Pancreas (tissue), 10 donors: ENCODE results near the gene MTFP1. TPM values are rescaled to one million over a fixed set of nuclear protein-coding genes. Genes with fewer than 3 reads are reported as not detected.

Experiments used
- ATAC-seq, 4 donors: fragments of 200-7000 bp; cut with Tn5 transposase; one replicate each; pipeline versions ENCODE4 v1.8.0 to v1.9.1; 2020; ENCODE audit warnings: mild to moderate bottlenecking in 4 of 4, moderate library complexity in 4 of 4
- DNase-seq, 6 donors: peaks; one replicate each; pipeline ENCODE4 v3.0.0-alpha.2; 2020
- FAIRE-seq: peaks from 2 replicates; lab custom pipeline; 2012; peaks lifted over from hg19 to GRCh38; lab: Jason Lieb, UNC
- H3K27ac ChIP-seq, 4 donors: fragments of 200-600 bp; sonication (generic); 1 replicate in 3 of 4; 2 replicates in 1 of 4; pipeline versions ENCODE4 v1.5.0 to v1.8.0; 2020
- H3K27me3 ChIP-seq, 4 donors: fragments of 200-600 bp; one replicate each; pipeline ENCODE4 v1.8.0; 2021
- H3K36me3 ChIP-seq, 3 donors: fragments of 200-600 bp; sonication (generic) in 1 of 3; one replicate each; pipeline versions ENCODE4 v1.5.0 to v1.8.0; 2020 to 2021
- H3K4me1 ChIP-seq, 3 donors: fragments of 200-600 bp; one replicate each; pipeline ENCODE4 v1.8.0; 2021
- H3K4me3 ChIP-seq, 4 donors: fragments of 200-600 bp; sonication (generic) in 2 of 4; one replicate each; pipeline versions ENCODE4 v1.5.0 to v1.8.0; 2020 to 2021
- H3K9me3 ChIP-seq, 4 donors: fragments of 200-600 bp; one replicate each; pipeline ENCODE4 v1.8.0; 2021
- WGBS, 2 donors: extraction: QIAGEN DNeasy Blood & Tissue Kit; methylation state at CpG; one replicate each; pipeline ENCODE4 v1.1.7; 2013; 5-methylcytosine and 5-hydroxymethylcytosine counted together
- intact Hi-C, 3 donors: fragments of 100-400 bp; cut with DNase I; formaldehyde crosslinking; loops; one replicate each; pipeline versions ENCODE4 v1.11.1 to v1.14.2; 2022
- polyA plus RNA-seq, 2 donors: library from polyadenylated mRNA; stranded (reverse); fragments of 200-250 nt; gene quantifications; one replicate each; pipeline ENCODE4 v1.2.3, GENCODE V29; 2013
- total RNA-seq, 6 donors: library from RNA; stranded (reverse); fragmentation: NEBNext Ultra II Directional in 4 of 6; extraction: Animal tissue kit (Norgen Biotek cat#: 25700) in 4 of 6; gene quantifications; one replicate each; pipeline versions ENCODE4 v1.2.1 to v1.2.4, GENCODE V29; 2021 to 2023
- TF ChIP-seq, protein P1 (sequence below), 4 donors: fragments of 200-600 bp; sonication (generic) in 3 of 4; IDR thresholded peaks; one replicate each; pipeline versions ENCODE4 v1.5.0 to v1.8.0; 2021; ENCODE audit warnings: antibody characterized with exemption in 4 of 4
- donor health status: healthy with polysubstance abuse.
- donor health status: DM: no; HTN: no; CAD: no; lungs with moderate emphysema.
- donor health status: DM: no; HTN: no; CAD: no.
- donor health status: control.
- donor health status: control.
- donor health status: Bipolar disorder and iron deficiency.
- donor health status: DM: yes; HTN: yes; CAD: no.
- donor health status: DM: no; HTN: no; CAD: no.
- donor health status: DM: no; HTN: no; CAD: no.
- donor health status: DM: yes; HTN: yes; CAD: no.

The MTFP1 gene
- total and polyA plus RNA-seq, 8 donors = 3.2 to 15.7 (median 8.6) TPM

DNA sequence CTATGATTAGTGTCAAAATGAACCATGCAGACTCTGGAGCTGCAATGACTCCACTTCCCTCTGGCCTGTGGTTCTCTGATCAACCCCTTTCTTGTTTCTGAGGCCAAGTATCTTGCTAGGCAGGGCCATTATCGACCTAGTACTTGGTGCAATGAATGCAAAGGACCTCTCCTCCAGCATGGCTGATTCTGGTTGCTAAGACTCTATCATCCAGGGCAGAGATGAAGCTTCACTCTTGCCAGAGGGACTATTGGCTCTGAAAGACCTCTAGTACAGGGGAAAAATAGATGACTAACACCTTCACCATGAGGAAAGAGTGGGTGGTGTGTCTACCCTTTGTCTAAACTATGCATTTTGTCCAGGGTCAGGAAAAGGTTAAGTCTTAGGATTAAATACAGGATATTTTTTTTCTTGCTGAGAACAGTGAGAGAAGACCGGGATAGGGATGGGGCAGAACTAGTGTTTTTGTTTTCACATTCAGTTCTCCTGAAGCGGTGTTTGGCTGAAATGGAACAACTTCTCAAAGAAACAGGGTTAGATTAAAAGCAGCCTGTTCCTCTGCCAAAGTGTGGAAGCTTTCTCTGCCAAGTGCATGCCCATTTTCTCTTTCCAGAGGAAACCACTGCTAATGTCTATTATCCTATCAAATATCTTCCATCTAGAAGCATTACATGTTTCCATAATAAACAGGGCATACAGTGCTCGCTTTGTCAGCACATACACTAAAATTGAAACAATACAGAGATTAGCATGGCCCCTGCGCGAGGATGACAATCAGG, 5.0 kb upstream of the MTFP1 start:
- FAIRE-seq (no peak), ATAC-seq (no peak), DNase-seq (no peak)
- 71 to 77% methylated on average over 6 of the region's 6 CpGs for WGBS, 2 donors
- TF ChIP-seq, protein P1, sequence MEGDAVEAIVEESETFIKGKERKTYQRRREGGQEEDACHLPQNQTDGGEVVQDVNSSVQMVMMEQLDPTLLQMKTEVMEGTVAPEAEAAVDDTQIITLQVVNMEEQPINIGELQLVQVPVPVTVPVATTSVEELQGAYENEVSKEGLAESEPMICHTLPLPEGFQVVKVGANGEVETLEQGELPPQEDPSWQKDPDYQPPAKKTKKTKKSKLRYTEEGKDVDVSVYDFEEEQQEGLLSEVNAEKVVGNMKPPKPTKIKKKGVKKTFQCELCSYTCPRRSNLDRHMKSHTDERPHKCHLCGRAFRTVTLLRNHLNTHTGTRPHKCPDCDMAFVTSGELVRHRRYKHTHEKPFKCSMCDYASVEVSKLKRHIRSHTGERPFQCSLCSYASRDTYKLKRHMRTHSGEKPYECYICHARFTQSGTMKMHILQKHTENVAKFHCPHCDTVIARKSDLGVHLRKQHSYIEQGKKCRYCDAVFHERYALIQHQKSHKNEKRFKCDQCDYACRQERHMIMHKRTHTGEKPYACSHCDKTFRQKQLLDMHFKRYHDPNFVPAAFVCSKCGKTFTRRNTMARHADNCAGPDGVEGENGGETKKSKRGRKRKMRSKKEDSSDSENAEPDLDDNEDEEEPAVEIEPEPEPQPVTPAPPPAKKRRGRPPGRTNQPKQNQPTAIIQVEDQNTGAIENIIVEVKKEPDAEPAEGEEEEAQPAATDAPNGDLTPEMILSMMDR (IDR thresholded peaks at IDR 0.05) = no peak
- Histone ChIP-seq H3K9me3 (no peaks in the 10 kb centered on the region), H3K27me3 (no peaks in the 10 kb centered on the region), H3K4me1 (peaks cover 15 to 35% (median 24%) of the 10 kb centered on the region in 3 donors), H3K4me3 (no peak overlapping the region), H3K27ac (no peak overlapping the region), H3K36me3 (no peaks in the 10 kb centered on the region)
- intact Hi-C loops = no loop called here

DNA sequence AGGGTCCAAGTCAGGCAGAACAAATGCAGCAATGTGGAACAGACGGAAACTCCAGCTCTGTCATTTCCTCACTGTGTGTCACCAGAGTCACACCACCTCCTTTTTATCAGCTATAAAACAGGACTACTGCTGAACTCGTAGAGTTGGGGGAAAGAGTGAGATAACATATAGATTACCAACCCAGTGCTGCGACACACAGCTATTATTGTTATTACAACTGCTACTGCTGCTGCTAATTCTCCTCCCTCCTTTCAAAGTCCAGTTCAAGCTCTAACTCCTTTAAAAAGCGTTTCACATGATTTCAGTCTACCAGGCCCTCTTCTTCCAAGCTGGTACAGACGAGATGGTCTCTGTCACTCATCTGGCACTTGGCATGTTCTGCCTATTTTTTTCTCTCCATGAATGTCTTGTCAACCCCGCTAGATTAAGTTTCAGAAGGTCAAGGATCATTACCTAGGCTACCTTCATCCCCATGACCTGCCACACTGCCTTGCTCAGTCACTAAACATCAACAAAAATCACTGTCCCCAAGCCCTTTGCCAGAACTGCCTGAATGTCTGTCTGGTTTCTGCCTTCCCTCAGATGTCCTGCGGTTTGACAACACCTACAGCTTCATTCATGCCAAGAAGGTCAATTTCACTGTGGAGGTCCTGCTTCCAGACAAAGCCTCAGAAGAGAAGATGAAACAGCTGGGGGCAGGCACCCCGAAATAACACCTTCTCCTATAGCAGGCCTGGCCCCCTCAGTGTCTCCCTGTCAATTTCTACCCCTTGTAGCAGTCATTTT, 3.7 kb upstream of the MTFP1 start:
- 50 to 58% methylated on average over 8 of the region's 8 CpGs for WGBS, 2 donors
- ATAC-seq = no peak

DNA sequence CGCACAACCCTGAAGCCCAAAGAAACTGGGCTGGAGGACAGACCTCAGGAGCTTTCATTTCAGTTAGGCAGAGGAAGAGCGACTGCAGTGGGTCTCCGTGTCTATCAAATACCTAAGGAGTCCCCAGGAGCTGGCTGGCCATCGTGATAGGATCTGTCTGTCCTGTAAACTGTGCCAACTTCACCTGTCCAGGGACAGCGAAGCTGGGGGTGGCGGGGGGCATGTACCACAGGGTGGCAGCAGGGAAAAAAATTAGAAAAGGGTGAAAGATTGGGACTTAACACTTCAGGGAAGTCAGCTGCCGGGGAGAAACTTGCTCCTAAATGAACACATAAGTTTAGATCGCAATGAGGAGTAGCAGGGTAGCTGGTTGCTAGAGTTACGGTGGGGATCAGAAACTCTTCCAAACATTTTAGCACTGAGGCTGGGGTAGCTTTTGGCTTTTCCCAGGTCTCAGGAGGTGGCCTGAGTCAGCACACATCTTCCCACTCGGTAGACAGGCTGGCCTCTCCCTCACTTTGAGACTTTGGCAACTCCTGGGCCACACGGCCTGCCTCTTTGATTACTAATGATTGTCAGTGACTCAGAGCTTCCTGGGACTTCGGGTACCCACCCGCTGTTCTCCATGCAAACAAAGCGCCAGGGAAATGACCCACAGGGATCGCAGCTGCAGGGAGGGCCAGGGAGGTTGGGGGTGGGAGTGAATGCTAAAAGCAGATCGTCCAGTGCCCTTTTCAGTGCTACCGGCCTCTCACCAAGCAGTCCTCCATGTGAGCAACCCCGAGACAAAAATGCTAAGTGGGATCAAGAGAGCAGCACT, 2.9 kb upstream of the MTFP1 start:
- ATAC-seq (peak; percentile 17 to 51 (median 42)), FAIRE-seq (no peak), DNase-seq (peak; percentile 44 to 84 (median 74))
- Histone ChIP-seq H3K27me3 (no peaks in the 10 kb centered on the region), H3K9me3 (no peaks in the 10 kb centered on the region), H3K4me3 (peak overlapping the region; percentile 57 to 72 (median 64)), H3K27ac (peak overlapping the region; percentile 91 to 98 (median 96)), H3K36me3 (no peaks in the 10 kb centered on the region), H3K4me1 (peaks cover 15 to 37% (median 24%) of the 10 kb centered on the region in 3 donors)
- TF ChIP-seq, protein P1 (IDR thresholded peaks at IDR 0.05) = no peak
- WGBS, 2 donors = 22 to 26% methylated on average over 18 of the region's 18 CpGs
- intact Hi-C loops = no loop called here

More for the DNA sequence above, 3.7 kb upstream of the MTFP1 start:
- no peaks in the 10 kb centered on the region for H3K27me3 ChIP-seq
- peaks cover 15 to 37% (median 24%) of the 10 kb centered on the region in 3 donors for H3K4me1 ChIP-seq
- H3K36me3 ChIP-seq = no peaks in the 10 kb centered on the region
- FAIRE-seq = no peak
- intact Hi-C loops = no loop called here
- no peak for DNase-seq
- peak overlapping the region; percentile 91 to 98 (median 96) for H3K27ac ChIP-seq
- TF ChIP-seq, protein P1 (IDR thresholded peaks at IDR 0.05) = no peak
- peak overlapping the region in 1 of 4 donors; percentile 72 for H3K4me3 ChIP-seq
- H3K9me3 ChIP-seq = no peaks in the 10 kb centered on the region

DNA sequence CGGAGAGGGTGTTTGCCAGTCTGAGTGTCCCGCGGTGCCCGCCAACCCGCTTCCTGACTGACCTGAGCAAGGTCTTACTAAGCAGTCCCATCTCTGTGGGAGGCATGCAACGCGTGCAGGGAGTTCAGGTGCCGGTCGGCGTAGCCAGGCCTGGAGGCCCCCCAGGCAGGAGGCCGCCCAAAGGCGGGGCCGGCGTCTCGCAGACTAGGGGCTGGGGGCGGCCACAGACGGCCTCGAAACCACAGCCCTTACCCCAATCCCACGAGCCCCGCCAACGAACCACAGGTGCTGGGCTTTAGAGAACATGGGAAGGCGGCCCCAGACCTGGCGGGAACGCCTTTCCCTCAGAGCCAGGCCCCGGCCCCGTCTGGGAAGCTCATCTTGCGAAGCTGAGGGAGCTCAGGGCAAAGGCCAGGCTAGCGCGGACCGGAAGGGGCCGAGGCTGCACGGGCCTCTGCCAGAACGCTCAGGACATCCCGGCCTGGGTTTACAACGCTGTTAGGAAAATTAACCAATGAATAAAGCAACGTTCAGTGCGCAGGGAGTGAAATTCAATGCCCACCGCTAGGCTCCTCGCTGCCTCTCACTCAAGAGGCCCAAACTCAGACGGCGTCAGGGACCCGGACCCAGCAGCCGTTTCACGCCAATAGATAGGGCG, 2.1 kb upstream of the MTFP1 start:
- no peak for FAIRE-seq
- intact Hi-C loops = no loop called here
- TF ChIP-seq, protein P1 (IDR thresholded peaks at IDR 0.05) = no peak
- ATAC-seq = peak; percentile 53 to 65 (median 64)
- Histone ChIP-seq H3K9me3 (no peaks in the 10 kb centered on the region), H3K4me1 (peaks cover 15 to 37% (median 24%) of the 10 kb centered on the region in 3 donors), H3K27me3 (no peaks in the 10 kb centered on the region), H3K27ac (peak overlapping the region; percentile 91 to 98 (median 96)), H3K36me3 (no peaks in the 10 kb centered on the region), H3K4me3 (peak overlapping the region; percentile 57 to 72 (median 64))
- DNase-seq = peak in 3 of 6 donors; percentile 69 to 91 (median 82)
- 0% methylated on average over 45 of the region's 45 CpGs for WGBS, 2 donors
